T1000 (cell line): ENCODE results near the gene BOLL.
"Not testable (repeated sequence)": the region's sequence is repeated elsewhere in the genome, so short reads cannot be mapped to it uniquely, and the experiment has no call there.

Source experiments
- DNase-seq: peaks from one replicate; lab custom pipeline; 2025; ENCODE audit warnings: mixed read lengths; lab: John Stamatoyannopoulos, UW

The BOLL gene

DNA sequence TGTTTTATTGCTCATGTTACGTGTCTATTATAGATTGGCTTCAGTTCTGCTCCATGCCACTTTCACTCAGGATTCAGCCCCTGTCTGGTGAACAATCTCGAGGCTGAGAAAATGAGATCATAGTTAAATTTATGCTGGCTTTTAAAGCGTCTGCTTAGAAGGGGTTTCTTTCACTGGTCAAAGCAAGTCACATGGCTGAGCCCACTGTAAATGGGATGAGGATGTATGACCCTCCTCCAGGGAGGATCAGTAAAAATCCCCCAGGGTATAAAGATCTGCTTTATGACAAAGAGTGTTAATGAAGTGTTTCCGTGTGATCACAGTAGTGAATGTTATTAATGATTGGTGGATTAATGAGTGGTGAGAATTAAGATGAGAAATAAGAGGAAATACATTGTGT, 13.1 kb upstream of the BOLL start:
- DNase-seq, result no peak

DNA sequence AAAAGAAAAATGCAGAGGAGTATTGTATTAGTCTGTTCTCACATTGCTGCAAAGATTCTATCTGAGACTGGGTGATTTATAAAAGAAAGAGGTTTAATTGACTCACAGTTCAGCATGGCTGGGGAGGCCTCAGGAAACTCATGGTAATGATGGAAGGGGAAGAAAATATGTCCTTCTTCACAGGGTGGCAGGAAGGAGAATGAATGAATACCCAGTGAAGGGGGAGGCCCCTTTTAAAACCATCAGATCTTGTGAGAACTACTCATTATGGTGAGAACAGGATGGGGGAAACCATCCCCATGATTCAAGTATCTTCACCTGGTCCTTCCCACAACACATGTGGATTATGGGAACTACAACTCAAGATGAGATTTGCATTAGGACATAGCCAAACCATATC, 10.2 kb upstream of the BOLL start:
- no peak for DNase-seq

DNA sequence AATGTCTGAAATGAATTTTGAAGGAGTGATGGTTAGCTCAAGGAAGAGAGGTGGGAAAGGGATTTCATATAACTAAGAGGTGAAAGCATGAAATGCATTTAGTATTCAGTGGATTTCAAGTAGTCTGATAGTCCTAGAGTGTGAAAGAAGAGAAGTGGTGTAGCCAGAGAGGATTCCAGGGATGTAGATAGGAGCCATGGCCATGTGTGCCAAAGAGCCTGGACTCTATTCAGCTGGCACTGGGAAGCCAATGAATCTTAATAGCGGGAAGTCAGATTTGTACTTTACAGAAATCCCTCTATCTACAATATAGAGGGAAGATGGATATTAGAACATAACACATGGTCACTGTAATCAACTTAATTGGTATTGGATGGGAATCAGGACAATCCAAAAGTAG, 8.3 kb upstream of the BOLL start:
- DNase-seq, result no peak

DNA sequence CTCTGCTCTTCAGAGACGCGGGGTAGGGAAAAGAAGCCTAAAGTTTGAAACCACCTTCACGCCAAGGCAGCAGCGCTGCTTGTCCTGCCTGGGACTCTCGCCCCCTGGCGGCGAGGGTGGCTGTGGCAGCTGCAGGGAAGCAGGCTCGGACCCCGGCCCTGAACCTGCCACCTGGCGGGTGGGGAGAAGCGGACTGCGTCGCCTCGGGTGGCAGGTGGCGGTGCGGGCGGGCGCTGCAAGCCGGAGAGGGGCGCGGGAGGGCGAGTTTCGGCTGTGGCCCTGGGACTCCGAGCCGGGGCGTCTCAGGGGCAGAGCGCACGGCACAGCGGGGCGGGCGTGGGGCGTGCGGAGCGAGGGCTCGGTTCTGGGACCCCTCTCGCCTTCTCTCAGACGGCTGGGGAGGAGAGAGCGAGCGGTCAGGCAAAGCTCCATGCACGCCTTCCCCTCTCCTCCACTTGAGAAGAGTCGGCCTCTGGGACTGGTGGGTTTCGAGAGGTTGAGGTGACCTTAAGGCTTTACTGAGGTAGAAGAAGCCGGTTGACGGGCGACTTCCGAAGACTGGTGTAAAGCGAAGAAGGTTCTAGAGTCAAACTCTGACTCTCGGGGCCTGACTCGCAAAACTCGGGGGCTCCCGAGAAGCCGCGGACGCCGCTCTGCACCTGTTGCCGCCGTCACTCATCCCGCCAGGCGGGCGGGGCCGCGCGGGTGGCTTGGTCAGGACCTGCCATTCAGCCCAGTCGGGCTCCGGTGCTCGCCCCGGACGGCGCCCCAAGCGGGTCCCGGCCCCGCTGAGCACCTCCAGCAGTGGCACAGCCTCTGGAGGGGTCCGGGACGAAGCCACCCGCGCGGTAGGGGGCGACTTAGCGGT, 1.1 kb upstream of the BOLL start:
- DNase-seq, result no peak

DNA sequence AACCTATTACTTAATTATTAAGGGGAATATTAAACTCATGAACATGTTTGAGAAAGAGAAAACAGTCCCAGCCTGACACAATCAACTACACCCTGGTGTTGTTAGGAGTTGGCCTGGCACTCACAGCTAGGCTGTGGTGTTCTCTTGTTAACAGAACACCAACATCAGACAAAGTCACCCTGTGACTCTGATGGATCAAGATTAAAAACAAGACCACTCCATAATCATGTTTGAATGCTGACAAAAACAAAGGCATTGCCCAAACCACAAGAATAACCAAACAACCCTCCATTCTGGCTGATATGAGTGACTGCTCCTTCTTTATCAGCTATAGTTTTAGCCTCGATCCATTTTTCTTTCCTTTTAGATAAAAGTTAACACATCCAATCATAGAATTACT, 3.0 kb downstream of the BOLL start:
- no peak for DNase-seq

DNA sequence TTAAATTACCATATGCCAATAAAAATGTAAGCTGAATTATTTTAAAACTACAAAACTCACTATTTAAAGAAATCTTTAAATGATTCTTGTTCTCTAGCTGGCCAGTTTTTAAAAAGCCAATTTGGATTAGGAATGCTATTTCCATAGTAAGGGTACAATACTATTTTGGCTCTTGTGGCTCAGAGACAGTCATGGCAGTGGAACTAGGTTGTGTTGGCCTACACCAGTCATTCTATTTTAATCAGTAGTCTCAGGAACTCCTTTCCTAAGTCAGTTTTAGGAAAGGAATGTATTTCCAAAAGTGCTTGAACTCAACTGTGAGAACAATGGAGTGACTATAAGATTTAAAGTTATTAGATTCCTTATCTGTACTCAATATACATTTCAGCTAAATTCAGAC, 5.9 kb downstream of the BOLL start:
- DNase-seq, result no peak

DNA sequence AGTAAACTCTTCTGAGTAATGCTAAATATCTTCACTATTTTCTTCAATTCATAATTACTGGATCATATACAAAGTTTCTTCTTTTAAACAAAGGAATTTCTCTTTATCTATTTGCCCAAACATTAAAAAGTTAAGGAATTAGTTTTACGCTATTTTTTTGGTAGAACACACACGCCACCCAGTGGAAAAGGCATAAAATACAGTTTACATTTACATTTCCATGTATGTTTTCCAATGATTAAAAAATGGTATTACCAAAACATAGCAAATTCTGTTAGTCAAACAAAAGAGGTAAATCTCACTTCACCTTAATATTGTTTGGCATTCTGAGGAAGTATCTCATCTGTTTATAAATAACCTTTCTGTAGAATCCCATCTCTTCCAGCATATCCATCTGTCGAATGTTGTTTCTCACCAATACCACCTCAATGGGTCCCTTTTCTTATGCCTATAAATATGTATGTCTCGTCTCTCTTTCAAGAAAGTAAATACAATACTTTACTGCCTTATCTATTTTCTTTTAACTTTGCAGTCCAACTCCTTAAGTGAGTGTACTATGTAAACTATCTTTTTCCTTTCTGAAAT, 7.2 kb downstream of the BOLL start:
- DNase-seq, result no peak

DNA sequence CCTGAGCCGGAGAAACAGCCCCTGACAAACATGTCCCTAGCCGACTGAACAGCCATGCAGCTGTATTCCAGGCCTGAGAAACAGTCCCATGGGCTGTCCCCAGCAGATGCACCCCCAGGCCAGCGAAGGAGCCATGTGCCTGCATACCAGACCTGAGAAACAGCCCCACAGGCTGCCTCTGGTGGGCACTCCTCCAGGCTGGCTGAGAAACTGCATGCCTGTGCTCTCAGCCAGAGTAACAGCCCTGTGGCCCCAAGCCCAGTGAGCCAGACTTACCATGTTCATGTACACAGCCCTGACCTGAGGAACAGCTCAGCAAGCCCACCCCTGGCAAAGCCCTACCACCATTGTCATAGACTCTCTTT, 24.8 kb downstream of the BOLL start:
- DNase-seq, result no peak

DNA sequence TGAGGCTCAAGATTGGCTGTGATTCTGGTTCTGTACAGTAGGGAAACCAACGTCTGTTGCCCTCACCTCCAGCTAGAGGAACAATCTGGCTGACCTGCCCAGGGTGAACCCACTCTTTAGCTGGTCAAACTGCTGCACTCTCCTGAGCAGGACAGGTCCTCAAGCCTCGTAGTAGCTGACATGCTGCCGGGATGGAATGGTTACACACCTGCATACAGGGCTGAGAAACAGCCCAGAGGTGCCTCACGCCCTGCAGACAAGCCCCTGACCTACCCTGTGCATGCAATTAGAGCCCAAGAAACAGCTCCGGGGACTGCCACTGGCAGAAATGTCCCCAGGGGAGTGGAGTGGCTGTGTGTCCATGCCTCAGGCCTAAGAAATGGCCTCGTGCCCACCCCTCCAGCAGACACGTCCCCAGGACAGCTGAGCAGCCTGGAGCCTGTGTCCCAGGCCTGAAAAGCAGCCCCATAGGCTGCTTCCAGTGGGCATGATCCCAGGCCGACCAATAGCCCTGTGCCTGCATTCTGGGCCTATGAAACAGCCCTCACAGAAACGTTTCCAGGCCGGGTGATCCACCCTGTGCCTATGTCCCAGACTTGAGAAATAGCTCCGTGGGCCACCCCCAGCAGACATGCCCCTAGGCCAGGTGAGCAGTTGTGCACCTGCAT, 25.4 kb downstream of the BOLL start:
- no peak for DNase-seq

DNA sequence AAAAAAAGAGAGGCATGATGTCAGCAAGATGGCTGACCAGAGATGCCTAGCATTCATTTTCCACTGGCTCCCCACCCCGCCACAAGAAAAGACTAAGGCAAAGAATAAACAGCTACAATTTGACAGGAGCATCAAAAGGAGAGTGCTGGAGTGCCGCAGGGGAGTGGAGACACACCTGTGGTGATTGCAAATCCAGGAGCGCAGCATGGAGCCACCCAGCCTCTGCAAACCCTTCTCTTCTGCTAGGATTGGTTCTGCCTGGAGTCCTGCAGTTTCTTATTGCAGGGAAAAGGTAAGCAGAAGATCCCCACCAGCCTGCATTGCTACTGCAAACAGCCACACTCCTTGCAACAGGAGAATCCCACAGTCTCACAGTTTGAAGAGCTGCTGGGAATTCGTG, 26.1 kb downstream of the BOLL start:
- DNase-seq, result no peak

DNA sequence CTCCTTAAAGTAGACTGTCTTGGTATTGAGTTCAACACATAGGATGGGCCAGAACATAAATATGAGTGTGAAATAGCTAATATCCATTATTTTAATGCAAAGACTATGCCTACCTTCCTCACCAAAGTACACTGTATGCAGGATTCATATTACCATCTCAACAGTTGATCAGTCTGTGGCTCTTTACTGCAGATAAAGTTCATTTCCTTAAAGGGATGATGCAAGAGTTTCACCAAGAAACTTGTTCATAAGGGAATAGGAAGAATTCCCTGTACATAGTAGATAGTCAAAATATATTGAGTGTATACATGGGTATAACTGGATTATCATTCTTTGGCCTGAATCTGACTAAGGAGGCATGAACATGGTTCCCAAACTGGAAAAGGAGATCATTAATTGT, 44.9 kb downstream of the BOLL start:
- DNase-seq, result no peak

DNA sequence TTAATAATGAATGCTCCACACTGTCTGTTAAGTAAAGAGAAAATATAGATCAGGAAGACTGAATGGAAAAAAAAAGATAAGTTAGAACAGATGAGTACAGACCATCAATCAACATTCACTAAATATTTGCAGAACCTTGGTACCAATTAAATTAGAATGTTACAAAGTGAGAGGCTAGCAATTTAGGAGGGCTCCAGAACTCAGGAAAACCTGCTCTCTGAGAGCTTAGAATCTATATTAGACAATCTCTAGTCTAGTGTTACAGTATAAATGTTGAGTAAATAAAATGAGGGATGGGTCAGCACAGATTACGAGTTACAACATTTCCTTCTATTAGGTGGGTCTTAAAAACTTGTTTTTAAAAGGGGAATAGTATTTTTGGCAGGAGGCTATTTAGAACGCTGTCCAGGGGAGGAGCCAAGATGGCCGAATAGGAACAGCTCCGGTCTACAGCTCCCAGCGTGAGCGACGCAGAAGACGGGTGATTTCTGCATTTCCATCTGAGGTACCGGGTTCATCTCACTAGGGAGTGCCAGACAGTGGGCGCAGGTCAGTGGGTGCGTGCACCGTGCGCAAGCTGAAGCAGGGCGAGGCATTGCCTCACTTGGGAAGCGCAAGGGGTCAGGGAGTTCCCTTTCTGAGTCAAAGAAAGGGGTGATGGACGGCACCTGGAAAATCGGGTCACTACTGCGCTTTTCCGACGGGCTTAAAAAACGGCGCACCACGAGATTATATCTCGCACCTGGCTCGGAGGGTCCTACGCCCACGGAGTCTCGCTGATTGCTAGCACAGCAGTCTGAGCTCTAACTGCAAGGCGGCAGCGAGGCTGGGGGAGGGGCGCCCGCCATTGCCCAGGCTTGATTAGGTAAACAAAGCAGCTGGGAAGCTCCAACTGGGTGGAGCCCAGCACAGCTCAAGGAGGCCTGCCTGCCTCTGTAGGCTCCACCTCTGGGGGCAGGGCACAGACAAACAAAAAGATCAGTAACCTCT, 56.3 kb downstream of the BOLL start:
- DNase-seq, result not testable (repeated sequence)

DNA sequence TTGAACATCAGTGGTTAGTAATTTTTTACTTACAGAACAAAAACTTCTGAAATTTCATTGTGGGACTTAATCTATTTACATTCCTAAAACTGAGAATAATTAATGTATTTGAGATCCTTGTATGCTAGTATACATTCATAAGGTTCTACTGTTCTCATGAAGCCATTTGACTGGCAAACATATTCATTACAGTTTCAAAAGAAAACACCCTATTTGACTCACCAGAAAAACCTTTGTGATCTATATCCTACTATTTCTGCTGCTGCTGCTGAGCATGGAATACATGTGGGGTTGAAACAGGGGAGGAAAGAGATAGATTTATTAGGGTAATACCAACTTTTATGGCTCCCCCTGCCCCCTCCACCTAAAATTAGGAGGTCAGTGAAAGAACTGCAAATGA, 58.1 kb downstream of the BOLL start:
- DNase-seq, result no peak

DNA sequence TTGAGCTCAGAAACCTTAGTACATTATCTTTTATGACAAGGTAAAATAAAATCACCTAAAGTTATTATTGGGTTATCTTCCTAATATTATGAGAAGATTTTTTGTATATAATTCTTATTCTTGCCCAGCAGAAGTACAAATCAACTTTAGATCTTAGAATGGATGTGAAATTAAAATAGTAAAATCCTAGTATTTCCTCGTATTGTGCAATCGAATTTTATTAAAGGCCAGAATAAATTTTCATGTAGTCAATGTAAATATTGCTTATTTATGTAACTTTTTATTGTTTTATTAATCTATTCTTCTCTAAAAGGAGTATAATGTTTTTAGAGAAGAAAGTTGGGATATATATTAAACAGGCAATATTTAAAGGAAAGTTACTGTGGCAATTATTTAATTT, 67.3 kb downstream of the BOLL start:
- no peak for DNase-seq

DNA sequence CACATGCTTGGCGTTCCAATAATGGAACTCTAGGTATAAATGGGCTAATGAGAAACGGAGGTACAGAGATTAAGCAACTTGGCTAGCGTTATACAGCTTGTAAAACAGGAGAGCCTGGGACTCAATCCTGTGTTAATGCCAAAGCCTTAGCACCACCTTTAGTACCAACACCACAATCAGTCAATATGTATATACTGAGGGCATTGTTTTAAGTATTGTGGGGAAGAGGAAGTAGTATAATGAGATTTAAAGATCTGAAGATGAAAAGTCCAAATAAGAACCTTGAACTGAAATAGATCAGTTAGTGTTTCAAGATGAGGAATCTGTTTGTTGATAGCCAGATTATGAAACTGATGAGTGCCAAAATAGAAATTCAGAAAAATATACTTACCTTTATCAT, 71.8 kb downstream of the BOLL start:
- no peak for DNase-seq

DNA sequence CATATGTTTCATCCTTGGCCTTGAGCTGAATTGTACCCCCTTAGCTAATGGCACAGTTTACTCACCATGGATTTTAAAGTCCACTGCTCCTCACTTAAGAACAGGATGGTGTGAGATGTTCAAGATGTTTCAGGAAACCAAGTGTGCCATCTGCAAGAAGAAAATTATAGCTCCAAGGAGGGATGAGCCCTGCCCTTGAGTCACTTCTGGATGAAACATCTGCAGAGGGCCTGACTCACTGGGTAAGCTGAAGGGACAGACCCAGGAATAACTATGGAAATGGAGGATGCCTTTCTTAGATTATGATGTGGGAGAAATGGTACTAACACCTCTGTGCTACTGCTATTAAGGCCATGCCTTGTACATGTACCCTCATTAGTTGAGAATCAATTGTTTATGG, 73.5 kb downstream of the BOLL start:
- DNase-seq, result no peak

DNA sequence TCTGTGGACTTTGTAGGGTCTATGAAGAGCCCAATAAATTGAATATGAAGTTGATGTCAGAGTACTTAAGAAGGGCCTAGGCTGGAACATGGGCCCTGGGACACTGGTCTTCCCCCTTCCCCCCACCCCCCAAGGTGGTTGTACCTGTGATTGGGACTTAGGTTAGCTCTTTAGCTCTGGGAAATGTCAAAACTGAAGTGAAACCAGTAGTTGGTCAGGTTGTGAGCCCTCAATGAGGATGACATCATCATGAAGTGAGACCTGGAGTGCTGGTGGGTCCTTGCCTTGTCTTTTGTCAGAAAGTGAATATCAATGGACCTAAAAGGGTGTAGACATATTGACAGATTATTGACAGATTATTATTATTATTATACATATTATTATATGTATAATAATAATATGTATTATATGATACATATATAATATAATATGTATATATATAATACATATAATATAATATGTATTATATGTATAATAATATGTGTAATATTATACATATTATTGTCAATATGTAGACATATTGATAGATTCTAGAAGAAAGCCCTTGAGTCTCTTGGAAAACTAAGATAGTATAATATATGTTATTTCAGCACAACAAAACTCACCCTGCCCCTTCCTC, 74.6 kb downstream of the BOLL start:
- no peak for DNase-seq

DNA sequence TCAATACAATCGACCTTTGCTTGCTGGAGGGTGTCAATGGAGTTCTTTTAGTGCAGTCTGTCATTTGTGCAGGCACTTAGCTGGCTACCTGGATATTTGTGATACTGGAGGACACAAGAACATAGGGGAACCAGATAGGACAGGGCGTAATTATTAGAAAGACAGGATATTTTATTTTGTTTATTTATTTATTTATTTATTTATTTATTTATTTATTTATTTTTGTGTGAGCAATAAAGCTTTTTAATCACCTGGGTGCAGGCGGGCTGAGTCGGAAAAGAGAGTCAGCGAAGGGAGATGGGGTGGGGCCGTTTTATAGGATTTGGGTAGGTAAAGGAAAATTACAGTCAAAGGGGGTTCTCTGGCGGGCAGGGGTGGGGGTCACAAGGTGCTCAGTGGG, 76.0 kb downstream of the BOLL start:
- DNase-seq, result not testable (repeated sequence)

DNA sequence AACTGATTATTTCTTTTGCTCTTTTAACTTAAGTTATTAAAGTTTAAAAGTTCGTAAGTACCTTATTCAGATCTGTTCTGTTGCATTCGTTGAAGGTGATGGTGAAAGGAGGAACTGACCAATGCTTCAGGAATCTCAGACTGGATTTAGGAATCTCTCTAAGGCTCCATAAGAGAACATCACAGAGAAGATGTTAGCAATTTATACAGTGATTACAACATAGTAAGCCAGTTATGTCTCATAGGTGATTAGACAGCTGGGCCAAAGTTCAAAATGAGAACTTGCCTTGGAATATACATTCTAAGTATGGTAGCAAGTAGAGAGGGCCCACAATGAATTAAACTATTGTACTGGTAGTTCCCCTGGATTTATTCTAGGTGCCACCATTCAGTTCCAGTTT, 76.8 kb downstream of the BOLL start:
- no peak for DNase-seq

DNA sequence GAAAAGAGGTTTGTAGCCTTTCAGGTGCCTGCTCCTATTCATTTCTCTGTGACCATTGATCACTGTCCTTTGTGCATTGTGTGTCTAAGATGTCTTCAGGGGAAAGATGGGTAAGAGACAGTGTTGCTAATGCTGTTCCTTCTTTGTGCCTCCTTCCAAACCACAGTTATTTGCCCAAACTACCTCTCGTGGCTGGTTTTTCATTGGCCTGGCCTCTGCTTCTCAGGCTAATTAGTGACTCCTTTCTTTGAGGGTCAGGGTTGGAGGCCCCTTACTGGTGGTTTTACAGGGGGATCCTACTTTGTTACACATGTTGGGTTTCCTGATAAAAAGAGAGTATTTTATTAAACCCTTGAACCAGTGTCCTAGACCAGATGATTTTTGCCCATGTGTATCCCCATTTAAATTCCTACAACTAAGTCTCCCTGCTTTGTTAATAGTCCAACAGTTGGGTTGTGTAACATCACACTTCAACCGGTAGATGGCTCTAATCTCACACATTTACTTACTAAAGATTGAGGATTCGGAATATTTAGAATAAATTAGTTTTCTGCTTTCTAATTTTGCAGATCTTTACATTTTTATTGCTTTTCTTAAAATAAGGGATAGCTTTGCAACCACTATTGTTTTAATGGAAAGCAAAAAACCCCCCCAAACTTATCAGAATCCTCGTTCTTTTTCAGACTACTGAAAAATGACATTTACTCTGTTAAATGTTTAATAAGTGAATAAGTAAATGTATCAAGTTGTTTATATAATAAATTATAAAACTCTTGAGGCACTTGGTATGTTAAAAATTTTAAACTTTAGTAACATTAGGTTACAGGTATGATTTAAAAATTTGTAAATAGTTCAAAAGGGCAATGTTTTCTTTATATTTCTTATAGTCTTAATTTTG, 77.6 kb downstream of the BOLL start:
- no peak for DNase-seq

DNA sequence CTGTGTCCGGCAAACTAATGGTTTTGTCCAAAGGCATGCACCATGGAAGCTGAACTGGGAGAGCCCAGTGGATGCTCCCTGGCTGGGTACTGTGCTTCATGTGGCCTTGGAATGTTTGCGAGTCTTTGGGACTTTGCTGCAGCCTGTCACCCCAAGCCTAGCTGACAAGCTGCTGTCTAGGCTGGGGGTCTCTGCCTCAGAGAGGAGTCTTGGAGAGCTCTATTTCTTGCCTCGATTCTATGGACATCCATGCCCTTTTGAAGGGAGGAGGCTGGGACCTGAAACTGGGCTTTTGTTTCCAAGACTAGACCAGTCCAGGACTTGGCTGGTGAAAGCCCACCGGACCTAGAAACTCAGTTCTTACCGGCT, 78.3 kb downstream of the BOLL start:
- DNase-seq, result no peak
